T-helper 9 cell (primary cell): ENCODE measurements around the gene RELL1.
A peak's percentile ranks its signal among the peaks of the same experiment; 100 is the strongest.

Experiments
- DNase-seq: peaks from one replicate; pipeline ENCODE4 v3.0.0-alpha.2; 2020
- total RNA-seq, 2 donors: gene quantifications; one replicate each; lab custom pipeline; 2026; lab: John Stamatoyannopoulos, UW

The RELL1 gene, protein sequence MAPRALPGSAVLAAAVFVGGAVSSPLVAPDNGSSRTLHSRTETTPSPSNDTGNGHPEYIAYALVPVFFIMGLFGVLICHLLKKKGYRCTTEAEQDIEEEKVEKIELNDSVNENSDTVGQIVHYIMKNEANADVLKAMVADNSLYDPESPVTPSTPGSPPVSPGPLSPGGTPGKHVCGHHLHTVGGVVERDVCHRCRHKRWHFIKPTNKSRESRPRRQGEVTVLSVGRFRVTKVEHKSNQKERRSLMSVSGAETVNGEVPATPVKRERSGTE
- total RNA-seq, result 67.1 to 67.4 reads per million in 2 donors

DNA sequence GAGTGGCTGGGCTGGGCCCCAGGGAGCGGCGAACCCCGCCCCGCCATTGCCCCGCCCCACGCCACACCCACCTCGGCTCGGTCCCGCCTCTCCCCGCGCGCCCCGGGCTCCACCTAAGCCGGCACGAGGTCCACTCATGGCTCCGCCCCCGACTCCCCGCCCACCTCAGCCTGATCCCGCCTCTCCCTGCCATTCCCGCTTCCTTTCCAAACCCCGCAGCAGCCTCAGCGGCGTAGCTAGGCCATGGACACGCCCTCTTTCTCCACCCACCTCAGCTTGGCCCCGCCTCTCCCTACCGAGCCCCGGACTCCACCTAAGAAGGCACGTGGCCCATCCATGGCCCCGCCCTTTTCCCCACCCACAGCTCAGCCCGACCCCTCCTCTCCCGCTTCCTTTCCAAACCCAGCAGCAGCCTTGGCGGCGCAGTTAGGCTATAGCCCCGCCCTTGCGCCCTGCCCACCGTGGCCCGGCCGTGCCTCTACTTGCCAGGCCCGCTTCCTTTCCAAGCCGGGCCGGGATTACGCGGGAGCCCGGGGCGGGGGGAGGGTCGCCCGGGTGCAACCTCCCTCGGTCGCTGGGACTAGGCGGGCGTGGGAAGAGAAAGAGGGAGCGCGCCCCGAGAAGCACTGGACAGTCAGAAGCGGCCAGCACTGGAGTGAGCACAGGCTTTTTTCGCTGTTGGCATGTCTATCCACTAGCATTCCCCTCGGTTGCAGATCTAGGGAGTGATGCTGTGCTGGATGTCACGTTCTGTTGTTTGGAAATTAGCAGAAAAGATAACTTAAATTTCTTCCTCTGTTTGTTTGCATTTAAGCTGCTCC, at the start of gene RELL1:
TSS of gene RELL1 (minus strand) at position 4 of the 821 bp plus-strand sequence. CDS start 89 bp downstream, outside the sequence.
- DNase-seq, result peak; percentile 97

DNA sequence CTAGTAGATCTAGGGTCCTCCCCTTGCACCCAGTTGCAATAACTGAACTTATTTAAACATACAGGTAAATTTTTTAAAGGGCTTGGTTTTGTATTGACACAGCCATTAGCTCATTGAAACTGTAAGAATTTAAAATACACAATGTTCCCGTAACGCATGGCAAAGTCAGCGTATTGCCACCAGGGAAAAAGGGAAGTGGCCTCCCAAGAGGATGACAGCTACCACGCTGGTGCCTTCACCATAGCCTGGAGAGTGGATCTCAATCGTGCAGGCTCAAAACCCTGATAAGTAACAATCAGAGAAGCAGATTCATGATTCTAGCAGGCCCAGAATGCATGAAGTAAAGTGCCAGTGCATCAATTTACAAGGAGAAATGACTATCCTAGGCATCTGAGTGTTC, 49.4 kb upstream of the RELL1 start:
- DNase-seq, result no peak

DNA sequence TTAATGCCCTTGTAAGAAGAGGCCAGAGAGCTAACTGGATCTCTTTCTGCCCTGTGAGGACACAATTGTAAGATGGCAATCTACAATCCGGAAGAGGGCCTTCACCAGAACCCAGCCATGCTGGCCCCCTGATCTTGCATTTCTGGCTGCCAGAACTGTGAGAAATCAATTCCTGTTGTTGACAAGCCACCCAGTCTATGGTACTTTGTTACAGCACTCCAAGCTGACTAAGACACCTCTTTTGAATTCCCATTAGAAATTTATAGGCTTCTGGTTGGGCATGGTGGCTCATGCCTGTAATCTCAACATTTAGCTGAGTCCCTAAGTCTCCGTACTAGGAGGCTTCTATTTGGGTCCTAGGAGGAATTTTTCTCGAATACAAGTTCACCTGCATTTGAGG, 48.8 kb upstream of the RELL1 start:
- no peak for DNase-seq

DNA sequence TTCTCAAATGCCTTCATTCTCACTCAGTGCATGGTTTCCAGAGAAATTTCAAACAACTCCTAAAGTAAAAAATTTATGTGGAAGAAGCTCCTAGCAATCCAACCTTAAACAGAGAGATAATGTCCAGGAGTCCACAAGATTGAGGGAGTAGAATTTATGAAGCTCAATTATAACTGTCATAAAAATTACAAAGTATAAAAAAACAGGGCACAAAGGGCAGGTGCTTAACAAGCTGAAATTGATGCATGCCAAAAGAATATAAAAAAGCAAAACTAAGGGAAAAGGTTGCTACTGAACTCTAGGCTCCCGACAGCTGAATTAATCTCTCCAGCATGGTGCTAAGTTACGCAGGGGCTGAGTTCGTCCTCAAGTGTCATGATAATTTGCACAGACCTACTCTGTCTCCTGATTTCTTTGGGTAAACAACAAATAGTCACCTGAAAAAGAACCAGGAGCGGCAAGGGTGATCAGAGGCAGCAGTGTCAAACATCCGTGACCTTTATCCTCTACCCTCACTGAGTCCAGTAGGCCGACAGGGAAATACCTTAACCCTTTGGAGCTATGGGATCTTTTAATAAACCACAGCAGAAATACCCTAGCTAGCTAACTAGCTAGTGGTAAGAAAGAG, 47.2 kb upstream of the RELL1 start:
- no peak for DNase-seq

DNA sequence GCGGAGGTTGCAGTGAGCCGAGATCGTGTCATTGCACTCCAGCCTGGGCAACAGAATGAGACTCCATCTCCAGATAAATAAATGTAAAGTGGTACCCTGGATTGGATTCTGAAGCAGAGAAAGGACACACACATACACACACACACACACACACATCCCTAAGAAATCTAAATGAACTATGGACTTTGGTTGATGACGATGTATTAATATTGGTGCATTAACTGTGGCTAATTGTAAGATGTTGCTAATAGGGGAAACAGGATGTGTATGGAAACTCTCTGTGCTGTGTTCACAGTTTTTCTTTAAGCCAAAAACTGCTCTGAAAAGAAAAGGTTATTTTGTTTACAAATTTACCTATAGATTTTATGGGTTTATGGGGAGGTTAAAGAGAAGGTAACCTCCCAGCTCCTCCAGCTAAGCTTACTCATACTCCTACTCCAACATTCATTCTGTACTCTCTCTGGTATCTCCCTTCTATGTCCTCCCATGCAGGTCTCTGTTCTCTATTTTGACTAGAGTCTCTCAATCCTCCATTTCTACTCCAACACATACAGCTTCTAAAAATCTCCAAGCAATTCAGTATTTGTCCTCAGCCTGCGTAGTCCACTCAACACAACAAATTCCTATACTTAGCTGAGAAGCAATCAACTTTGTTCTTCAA, 46.5 kb upstream of the RELL1 start:
- no peak for DNase-seq

DNA sequence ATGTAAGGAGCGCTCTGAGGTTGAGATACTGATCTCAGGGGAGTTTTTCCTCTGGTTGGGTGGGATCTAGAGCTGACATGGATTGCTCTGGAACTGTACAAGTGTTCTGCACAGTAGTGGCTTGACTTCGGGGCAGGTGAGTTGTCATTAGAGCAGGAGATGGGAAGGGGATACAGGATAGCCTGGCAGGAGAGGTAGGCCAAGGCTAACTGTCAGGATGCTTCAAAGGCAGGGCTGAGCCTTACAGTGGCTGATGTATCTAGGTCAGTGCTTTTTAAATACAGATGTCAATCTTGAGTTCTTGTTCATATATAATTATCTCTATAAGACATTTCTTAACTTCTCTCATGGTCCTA, 43.5 kb upstream of the RELL1 start:
- no peak for DNase-seq

DNA sequence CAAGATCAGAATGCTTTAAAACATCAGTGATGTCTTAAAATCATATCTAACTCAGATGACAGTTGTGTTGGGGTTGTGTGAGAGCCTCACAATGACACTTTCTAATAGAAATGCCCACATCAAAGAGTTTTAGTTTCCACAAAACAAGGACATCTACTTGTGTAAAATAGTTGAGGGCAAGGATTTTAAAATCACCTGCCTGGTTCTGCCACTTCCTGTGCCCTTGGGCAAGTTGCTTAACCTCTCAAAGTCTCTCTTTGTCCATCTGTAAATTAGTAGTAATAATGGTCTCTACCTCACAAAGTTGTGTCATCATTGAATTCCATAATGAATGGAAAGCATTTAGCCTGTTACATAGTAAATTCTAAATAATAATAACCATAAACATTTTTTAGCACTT, 41.9 kb upstream of the RELL1 start:
- DNase-seq, result no peak

DNA sequence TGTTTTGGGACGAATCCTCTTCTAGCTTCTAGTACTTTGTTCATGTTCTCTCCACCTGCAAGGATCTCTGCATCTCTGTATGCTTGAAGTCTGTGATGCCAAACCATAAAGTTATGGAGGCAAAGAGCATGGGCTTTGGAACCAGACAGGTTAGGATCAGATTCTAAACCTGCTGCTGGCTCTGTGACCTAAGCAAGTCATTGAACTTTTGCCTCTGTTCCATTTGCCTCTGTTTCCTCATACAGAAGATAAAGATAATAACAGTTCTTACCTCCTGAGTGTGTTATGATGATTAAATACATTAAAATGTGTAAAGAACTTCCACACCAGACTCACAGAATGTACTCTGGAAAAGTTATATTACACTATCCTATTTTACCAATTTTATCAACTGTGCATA, 41.5 kb upstream of the RELL1 start:
- no peak for DNase-seq

DNA sequence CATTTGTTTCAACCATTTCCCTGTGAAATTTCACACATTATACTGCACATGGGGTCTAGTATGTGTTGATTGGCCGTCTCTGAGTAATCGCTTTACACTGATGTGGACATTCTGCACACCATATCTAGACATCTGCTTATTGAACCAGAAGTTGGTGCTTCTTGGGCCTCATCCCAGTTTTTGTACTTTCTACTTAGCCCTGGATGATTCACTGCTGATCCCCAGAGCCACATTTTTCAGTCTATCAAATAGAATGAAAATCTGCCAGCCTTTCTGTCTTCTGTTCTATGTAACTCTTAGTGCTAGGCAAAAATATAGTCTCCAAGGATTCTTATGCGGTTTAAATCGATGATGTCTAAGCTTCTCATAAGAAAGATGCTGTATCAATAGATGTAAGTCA, 40.5 kb upstream of the RELL1 start:
- DNase-seq, result no peak

DNA sequence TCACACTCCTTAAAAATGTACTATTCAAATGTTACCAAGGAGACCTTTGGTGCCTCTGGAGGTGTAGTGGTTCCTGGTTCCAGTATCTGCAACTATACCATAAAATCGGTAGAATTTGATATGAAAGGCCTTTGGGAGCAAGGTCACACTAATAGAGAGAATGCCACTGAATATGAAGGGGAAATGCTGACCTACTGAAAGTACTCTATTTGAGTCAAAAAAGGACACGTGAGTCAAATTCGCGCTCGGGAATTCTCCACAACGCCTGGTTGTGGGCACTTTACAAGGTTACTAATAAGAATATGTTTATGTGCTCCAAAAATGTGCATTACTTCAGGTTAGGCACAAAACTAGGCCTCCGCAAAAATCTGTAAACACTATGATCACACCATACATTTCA, 39.5 kb upstream of the RELL1 start:
- no peak for DNase-seq

DNA sequence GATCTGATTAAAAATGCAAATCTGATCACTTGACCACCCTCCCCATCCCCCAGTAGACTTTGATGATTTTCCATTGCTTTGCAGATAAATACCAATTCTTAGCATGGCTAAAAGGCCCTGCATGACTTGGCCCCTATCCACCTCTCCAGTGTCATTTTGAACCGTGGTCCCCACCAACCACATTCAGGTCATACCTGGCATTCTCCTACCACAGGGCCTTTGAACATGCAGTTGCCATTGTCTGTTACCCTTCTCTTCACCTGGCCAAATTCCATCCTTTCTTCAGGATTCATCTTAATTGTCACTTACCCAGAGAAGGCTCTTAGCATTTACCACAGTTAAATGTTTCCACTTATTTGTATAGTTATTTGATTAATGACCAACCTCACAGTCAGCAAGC, 36.9 kb upstream of the RELL1 start:
- no peak for DNase-seq

DNA sequence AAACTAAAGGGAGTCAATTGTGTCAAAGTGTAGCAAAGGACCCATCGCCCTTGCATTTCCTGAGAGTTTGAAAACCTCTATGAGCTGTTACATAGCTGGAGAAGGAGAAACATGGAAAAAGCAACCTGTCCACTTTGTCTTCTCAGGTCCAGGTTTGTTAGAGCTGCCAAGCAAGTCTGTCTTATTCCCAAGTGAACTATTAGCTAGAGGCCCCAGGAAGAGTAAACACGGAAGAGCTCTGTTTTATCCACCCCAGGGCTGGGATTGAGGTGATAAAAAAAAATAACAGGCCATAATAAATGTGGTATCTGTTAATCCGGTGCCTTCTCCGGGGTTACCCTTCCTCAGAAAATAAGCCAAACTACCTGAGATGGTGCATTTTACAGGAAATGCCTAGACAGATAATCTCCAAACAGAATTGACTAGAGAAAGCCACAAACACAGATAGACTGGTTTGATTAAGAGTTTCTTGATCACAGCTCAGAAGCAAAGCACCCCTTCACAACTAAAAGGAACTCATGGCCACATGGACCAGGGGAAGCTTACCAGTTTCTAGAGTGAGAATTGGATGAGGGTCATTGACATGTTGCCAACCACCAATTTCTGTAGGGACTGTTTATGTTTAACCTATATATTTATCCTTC, 35.9 kb upstream of the RELL1 start:
- DNase-seq, result no peak

DNA sequence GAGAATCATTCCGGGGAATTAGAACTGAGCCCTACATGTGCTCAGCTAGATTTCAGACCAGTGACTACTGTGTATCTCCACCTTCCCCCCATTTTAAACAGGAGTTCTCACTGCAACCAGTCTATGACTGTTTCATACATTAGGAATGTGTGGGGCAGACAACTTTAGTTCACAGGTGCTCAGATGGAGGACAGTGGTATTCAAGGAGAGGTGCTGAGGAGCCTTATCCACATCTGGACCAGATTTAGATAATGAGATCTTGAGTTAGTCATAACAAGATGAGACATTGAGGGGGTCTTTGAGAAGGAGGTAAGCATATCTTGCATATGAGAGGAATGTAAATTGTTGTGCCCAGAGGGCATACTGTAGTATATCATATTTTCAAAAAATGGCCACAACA, 32.8 kb upstream of the RELL1 start:
- DNase-seq, result no peak

DNA sequence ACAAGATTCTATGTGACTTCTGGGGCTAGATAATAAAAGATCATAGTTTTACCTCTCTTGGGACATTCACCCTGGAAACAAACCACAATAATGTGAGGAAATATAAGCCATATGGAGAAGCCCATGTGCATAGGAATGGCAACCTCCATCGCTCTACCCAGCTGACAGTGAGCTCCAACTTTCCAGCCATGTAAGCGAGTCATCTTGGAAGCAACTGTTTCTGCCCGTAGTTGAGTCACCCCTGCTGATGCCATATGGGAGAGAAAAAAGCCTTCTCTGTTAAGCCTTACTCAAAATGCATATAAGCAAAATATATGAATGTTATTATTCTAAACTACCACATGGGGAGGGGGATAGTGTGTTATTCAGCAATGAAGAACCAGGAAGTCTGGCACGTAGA, 31.4 kb upstream of the RELL1 start:
- no peak for DNase-seq

DNA sequence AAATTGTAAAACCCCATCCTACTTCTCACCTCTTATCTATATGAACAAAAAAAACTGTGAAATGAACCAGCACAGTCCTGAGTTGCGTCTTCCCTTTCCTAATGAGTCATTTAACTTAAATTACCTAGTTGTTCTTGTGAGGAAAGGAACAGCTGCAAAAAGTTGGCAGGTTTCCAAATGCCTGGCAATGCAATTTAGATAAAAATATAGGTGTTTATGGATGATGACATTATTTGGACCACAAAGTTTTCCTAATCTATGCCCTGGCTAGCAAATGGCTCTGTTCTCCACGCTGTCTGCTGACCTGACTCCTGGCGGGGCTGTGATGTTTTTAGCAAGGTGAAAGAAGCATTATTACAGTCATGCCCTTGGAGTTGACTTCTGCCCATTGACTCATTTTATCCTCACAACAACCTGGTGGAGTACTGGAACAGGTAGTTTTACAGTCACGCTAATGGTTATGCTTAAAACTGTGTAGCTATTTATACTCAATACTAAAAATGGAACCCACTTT, 29.8 kb upstream of the RELL1 start:
- DNase-seq, result no peak

DNA sequence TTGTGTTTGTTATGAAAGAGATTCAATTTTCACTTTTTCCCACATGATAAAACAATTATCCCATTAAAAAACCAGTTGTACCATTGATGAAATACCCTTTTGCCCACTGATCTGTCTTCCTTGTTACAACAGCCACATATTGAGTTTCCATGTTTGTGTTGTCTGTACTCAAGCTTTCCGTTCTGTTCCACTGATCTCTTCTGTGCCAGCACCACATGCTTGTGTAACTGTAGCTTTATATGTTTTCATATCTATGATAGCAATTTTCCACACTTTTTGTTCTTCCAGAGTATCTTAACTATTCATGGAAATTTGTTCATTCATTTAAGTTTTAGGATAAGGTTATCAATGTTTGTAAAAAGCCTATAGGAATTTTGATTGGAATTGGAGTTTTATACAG, 24.3 kb upstream of the RELL1 start:
- DNase-seq, result no peak

DNA sequence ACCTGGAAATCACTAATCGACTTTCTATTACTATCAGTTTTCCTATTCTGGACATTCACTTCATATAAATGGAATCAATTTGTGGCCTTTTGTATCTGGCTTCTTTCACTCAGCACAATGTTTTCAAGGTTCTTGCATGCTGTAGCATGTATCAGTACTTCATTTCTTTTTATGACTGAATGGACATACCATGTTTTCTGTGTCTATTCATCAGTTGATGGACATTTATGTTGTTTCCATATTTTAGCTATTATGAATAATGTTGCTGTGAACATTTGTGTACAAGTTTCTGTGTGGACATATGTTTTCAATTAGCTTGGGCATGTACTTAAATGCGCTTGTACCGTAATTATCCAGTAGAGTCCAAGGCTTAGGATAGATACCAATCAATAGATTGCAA, 19.9 kb upstream of the RELL1 start:
- no peak for DNase-seq

DNA sequence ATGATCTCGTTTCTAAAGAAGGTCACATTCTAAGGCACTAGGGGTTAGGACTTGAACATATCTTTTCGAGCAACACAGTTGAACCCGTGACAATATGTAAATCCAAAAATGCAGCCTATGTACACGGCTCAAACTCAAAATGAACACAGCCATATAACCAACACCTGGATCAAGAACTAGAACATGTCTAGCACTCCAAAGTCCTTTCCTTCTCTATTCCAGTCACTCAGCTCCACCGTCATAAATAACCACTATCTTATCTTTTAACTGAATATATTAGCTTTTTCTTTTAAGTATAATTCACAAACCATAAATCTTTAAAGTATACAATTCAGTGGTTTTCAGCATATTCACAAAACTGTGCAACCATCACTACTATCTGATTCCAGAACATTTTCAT, 19.4 kb upstream of the RELL1 start:
- DNase-seq, result no peak

DNA sequence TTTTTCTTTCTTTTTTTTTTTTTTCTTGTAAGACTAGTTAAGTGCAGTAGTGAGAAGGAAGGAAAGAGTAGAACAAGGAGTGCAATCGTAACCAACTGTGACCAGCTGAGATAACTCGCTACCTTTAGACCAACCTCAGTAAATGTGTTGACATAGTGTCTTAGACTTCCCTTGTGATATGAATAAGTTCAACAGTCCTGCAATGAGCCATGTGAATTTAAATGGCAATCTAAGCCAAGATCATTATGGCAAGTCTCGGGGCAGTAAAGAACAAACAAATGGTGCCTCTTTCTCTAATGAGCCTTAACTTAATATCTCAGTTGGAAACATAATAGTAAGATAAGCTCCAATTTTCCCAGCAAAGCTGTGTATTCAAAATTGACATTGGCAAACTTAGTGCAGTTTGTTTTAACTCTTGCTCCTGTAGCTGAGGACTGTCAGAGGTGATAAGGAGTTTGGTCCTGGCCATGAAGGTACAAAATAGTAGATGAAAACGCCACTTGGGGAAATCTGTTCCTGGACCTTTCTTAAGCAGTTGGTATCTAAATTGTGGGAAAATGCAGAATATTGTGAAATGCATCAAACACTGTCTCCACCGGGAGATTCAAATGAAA, 13.8 kb upstream of the RELL1 start:
- DNase-seq, result no peak

DNA sequence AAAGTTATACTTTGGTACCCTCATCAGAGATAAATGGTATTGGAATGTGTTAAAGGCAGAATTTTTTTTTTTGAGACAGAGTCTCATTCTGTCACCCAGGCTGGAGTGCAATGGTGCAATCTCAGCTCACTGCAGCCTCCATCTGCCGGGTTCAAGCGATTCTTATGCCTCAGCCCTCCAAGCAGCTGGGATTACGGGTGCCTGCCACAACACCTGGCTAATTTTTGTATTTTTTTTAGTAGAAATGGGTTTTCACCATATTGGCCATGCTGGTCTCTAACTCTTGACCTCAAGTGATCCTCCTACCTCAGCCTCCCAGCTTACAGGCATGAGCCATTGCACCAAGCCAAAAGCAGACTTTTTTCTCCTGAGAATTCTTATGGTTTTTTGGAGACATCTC, 11.4 kb upstream of the RELL1 start:
- no peak for DNase-seq

DNA sequence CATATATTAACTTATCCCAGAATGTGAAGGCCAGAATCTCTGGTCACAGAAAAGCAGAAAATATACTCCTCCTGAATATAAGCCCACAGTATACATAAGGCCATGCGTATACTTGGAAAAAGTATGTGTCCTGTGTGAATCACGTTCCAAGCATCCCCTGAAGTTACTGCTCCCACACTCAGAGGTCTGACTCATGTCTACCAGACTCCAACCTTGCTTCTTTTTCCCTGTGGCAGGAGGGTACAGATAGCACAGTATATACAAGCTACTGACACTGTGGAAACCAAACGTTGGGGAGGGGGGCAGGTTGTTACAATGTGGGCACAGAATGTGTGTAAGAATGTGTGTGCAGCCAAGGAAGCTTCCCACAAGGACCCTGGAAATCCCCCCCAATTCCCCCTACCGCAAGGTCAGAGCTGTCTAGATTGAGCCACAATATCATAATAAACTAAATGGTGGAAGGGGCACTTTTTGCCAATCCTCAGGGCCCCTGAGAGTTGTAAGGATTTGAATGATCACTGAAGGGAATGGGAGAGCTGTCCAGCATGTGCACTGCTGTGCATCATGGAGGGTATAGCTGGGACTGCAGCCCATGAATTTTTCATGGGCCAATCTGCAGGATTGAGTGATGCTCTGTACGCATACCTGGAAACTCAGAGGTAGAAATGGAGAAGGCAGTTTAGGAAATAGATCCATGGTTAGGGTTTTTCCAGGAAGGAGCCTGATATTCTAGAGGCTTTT, 7.4 kb upstream of the RELL1 start:
- DNase-seq, result no peak

DNA sequence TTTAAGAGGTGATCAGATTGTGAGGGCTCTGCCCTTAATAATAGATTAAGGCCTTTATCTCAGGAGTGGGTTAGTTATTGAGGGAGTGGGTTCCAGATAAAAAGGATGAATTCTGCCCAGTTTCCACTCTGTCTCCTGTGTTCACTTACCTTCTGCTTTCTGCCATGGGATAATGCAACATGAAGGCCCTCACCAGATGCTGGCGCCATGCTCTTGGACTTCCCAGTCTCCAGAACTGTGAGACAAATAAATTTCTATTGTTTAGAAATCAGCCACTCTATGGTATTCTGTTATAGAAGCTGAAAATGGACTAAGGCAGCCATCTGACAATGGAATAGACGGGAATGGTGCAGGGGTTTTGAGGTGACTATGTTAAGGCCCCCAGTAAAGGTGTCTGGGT, 6.9 kb upstream of the RELL1 start:
- DNase-seq, result no peak
